HCT116 (cell line): ENCODE data around the gene GYG1.

Source experiments
- CTCF ChIP-seq, 3 experiments: fragments of 200-600 bp in 1 of 3; sonication (generic) in 1 of 3; IDR thresholded peaks in 2 of 3; conservative IDR thresholded peaks in 1 of 3; 2 replicates each; pipeline ENCODE4 v1.5.1; 2012 to 2017; ENCODE audit warnings: low read depth in 2 of 3, low read length in 2 of 3, antibody characterized with exemption in 1 of 3, borderline replicate concordance in 1 of 3, control low read depth in 1 of 3, mild to moderate bottlenecking in 1 of 3, mixed read lengths in 1 of 3, mixed run types in 1 of 3, moderate library complexity in 1 of 3; ENCODE audit not compliant: insufficient read depth in 1 of 3
- EZH2 ChIP-seq: fragments of 200-600 bp; sonication (generic); IDR thresholded peaks from 2 replicates; pipeline ENCODE4 v1.6.1; 2017; ENCODE audit warnings: antibody characterized with exemption, mixed run types
- POLR2A ChIP-seq: IDR thresholded peaks from 2 replicates; pipeline ENCODE4 v1.7.0; 2011; ENCODE audit warnings: borderline replicate concordance; ENCODE audit not compliant: insufficient read depth, insufficient read length; ENCODE audit errors: extremely low read depth
- TCF7L2 ChIP-seq: IDR thresholded peaks from 2 replicates; pipeline ENCODE4 v1.7.0; 2011; ENCODE audit warnings: borderline replicate concordance, inconsistent platforms; ENCODE audit not compliant: insufficient read depth, insufficient read length; ENCODE audit errors: extremely low read depth

DNA sequence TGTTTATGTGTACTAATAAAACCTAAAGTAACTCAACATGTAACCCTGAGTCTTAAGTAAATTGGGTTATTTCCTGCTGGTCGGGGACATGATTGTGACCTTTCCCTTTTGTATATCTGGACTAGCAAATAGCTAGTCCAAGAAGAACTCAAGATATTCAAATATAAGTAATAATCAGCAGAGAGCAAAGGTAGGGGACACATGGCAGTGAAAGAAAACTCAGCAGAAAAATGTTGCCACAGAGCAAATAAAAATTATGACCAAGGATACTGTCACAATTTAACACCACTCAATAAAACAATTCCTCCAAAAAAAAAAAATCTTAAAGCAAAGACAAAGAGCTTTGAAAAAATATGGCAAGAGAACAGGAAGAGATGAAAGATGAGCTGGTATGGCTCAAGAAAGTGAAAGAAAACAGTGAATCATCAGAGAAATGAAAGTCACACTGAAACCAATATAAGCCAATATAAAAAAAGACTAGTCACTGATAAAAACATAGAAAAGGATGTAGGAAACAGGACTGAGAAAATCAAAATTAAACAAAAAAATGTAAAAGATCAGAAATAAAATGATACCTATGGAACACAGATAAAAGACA lies 51.5 kb downstream of the GYG1 start:
- TF ChIP-seq POLR2A, result no peak
- no peak for TF ChIP-seq TCF7L2
- TF ChIP-seq EZH2, result no peak
- no peak for TF ChIP-seq CTCF (IDR thresholded peaks at IDR 0.05 in 2 of 3, conservative IDR thresholded peaks at IDR 0.05 in 1 of 3; ENCODE audit: borderline replicate concordance in 1 of 3, insufficient read depth in 1 of 3, low read depth in 2 of 3, low read length in 2 of 3)
